GM19438 (cell line): ENCODE measurements around the gene BCLAF1.
A peak's percentile ranks its signal among the peaks of the same experiment; 100 is the strongest.
"Not testable (repeated sequence)": the region's sequence is repeated elsewhere in the genome, so short reads cannot be mapped to it uniquely, and the experiment has no call there.

ENCODE experiments used
- ATAC-seq: cut with Tn5 transposase; IDR thresholded peaks from one replicate; pipeline ENCODE4 v1.9.1; 2021; ENCODE audit warnings: low read depth; ENCODE audit not compliant: unreplicated experiment

Gene BCLAF1

DNA sequence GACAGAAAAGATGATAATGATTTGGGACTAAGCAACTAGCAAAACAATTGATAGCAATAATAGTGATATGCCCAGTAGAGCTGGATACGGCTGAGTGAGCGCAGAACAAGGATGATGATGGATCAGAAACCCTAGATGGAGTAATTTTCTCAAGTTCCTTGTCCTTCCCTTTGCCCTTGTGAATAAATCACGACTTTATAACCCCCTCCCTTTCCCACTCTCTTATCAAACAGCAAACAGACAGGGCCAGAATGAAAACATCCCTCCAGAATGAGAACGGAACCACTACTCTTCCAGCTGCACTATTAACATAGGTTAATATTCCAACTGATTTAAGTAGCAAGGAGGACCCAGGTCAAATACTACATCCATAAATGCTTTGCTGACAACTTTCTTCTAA is 38.3 kb downstream of the BCLAF1 start:
- ATAC-seq: no peak

DNA sequence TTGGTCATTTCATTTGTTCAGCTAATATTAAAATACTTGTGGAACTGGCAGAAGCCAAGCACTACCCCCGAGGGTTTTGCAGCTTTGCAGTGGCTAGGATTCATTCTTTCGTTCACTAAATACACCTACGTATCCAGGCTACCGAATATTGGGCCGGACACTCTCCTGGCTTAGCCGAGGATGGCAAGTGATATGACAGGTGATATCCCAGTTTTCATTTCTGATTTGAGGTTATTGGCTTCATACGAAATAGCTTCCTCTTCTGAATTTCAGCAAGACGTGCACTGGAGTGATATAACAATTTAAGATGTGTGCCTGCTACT is 39.0 kb downstream of the BCLAF1 start:
- peak; percentile 9 for ATAC-seq

DNA sequence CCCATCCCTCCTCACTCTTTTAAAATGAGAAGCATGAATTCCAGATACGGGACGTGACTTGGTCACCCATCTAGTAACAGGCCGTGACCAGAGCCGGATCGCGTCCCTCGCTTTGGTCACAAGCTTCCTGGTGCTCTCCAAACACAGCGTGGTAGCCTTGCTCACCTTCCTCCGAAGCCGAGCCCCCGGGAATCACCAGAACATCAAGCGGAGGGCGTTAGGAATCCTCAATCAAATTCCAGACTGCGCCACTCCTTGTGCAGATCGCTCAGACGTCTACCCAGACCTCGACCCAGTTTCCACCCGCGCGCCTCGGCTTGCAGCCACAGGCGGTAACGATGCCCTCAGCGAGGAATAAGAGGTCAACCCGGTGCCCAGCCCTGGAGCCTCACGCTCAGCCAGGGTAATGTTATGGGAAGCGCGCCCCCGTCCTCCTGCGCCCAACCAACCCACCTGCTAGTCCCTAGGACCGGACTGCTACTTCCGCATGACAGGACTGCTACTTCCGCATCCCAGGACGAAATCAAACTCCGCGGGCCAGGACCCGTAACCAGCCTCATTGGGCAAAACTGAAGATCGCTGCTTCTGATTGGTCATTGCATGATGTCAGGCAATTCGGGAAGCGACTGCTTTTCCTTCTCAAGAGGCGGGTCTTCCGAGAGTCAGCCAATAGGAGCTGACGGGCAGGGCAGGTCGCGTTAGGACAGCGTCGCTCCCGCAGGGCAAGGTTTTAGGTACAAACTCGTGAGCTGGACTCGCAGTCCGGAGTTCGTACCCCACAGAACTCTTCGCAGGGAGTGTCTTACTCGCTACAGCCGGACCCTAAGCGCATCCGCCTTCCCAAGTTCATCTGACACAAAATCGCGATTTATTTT is 39.6 kb downstream of the BCLAF1 start, which contains the start of gene MTFR2:
Gene MTFR2, minus strand, starts transcription at position 501 of the 875 bp plus-strand sequence. CDS start 1,212 bp downstream, outside the sequence.
- ATAC-seq: peak; percentile 94

- no peak for ATAC-seq
Observed at GRCh38 chr6:136249336-136249735, 40.3 kb downstream of the BCLAF1 start.

- no peak for ATAC-seq
Observed at GRCh38 chr6:136244061-136244616, 45.5 kb downstream of the BCLAF1 start.

- no peak for ATAC-seq
Observed at GRCh38 chr6:136236466-136237293, 53.0 kb downstream of the BCLAF1 start.

GRCh38 chr6:136235233-136235564 is 54.4 kb downstream of the BCLAF1 start:
- ATAC-seq: no peak

DNA sequence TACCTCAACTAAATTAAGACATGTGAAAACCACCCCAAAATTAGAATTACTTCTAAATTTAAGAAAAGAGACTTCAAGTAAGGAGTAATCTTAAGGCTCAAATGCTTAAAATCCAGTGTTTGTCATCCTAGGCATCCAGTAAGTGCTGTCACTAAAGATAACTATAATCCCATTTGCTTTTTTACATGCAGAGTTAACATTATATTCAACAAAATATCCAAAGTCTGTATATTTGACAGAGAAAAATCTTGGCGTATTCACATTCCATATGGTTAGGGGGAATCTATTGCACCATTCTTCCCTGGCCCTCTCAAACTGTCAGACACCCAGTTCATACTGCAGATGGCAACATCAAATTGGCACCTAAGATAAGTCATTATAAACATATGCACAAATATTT is 56.9 kb downstream of the BCLAF1 start:
- no peak for ATAC-seq

DNA sequence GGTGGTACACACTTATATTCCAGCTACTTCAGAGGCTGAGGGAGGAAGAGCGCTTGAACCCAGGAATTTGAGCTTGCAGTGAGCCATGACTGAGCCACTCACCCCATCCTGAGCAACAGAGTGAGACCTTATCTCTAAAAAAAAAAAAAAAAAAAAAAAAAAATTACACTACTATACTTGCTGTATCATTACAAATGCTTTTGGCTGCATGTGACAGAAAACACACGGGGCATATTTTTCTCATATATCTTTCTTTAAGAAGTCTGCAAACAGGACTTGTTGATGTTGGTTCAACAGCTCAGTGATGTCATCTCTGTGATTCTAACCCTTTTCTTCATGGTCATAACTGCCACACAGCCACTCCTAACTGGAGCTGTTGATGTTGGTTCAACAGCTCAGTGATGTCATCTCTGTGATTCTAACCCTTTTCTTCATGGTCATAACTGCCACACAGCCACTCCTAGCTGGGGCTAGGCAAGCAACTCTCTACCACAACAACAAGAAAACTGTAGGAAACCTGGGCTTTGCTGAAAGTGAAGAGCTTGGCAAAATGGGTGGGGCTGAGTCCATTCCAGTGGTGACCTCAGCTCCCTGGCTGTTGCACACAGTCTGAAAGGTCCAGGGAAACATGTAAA is 59.3 kb downstream of the BCLAF1 start:
- no peak for ATAC-seq

- no peak for ATAC-seq
Observed at GRCh38 chr6:136228814-136229213, 60.8 kb downstream of the BCLAF1 start.

DNA sequence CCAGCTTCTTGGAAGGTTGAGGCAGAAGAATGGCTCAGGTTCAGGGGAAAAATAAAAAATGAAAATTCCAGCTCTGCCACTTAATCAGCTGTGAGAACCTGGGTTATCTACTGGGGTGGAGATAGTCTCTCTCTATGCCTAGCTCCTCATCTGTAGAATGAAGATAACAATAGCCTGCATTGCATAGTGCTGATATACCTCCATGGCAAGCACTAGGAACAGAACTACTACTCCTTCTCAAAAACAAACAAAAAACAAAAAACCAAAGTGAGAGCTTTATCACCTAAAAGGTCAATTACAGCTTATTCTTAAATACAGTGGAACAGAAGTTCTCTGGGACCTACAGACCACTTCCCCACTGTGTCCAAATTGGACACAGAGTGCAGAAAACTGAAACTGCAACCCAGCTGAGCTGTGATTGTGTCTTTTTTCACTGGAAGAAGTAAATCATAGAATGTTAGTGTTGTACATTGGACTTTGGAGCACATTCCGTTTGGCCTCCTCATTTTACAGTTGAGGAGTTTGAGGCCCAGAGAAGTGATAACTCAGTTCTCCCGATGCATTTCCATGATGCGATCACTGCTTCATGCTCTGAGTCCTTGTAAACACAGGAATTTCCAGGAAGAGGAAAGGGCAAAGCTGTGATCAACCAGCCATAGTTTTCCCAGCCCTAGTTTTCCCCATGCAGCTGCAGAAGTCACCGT is 62.8 kb downstream of the BCLAF1 start:
- ATAC-seq: peak; percentile 11

DNA sequence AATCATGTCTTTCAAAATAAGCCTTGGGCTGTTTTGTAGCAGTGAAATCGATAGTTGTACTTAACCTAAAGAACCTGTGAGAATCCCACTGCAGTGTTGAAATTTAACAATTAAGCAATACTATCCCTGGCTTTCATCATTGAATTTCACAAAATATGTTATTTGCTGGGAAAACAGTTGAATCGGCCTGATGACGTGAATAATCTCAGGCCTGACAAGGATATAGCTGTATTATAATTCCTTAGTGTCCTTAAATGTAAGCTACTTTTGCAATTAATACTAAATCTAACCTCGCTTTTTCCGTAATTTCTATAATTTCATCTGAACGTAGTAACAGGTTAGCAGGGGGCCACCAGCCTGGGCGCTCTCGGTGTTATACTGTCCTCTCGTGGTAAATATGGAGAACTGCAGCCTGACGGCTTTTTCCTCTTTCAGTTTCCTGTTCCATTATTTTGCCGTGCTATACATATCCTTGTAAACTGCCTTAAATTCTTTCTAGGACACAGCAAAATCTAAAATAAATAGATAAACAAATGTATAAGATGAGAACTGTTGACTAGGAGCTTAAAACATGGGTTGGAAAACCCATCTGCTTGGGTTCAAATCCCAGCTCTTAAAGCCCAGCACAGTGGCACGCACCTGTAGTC is 63.5 kb downstream of the BCLAF1 start:
- ATAC-seq: peak; percentile 63

DNA sequence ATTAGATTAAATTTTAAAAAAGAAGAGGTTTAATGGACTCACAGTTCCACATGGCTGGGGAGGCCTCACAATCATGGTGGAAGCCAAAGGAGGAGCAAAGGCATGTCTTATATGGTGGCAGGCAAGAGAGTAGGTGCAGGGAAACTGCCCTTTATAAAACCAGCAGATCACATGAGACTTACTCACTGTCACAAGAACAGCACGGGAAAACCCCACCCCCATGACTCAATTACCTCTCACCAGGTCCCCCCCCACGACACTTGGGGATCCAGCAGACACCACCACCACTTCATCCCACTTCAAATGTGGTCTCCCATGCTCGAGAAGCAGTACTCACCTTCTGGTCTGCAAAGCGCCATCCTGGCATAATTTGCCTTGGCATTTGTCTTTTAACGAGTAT is 64.2 kb downstream of the BCLAF1 start:
- no peak for ATAC-seq

DNA sequence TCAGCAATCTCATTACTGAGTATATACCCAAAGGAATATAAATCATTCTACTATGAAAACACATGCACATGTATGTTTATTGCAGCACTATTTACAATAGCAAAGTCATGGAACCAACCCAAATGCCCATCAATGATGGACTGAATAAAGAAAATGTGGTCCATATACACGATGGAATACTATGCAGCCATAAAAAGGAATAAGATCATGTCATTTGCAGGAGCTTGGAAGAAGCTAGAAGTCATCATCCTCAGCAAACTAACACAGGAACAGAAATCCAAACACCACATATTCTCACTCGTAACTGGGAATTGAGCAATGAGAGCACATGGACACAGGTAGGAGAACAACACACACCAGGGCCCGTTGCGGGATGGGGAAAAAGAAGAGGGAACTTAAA is 64.7 kb downstream of the BCLAF1 start:
- not testable (repeated sequence) for ATAC-seq

DNA sequence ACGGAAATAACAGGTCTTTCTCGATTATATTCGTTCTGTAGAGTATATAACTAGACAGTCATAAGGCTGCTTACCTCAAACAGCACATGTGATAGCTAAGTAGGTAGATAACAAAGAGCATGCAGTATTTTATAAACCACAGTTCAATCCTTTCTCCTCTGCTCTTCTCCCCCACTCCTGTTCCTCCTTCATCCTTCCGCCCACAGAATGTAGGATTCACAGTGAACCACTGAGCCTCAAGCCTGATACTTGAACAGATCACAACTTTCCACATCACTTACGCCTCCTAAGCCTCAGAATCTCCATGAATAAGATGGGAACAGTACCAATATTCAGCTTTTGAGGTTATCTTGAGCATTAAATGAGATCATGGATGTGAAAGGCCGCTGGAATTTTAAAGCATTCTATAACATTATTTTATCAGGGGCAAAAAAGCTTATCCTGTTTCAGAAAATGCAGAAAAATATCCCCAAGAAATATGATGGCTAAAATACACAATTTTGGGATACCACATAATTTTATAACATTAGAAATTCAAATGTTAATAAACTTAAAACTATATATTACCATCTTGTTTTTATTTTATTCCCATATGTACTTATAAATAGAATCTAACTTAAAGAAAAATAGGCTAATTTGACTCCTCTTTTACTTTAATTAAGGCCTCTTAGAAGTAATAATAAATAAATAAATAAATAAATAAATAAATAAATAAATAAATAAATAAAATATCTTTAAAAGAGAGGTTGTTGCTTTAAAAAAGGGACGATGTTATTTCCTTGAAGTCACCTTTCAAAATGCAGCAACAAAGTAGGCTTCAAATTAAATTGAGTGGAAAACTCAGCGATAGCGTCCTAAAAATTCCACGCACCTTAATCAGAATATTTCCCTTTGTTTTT is 72.9 kb downstream of the BCLAF1 start:
- no peak for ATAC-seq

DNA sequence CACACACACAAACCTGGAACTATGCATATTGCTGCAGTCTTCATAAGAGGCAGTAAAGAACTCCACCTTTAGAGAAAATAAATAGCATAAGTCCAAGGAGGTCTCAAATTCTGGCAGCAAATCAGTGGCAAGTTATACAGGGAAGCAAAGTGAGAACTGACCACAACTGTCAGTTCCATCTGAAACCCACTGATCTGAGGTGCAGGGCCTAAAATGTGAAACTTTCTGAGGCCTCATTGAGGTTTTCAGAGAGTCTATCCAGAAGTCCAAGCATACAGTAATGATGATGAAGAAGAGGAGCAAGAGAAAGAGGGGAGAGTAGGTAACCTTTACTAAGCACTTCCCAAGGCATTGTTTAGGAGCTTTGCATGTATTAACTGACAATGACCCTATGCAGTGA is 75.8 kb downstream of the BCLAF1 start:
- ATAC-seq: no peak

GRCh38 chr6:136213012-136213539 is 76.6 kb downstream of the BCLAF1 start:
- ATAC-seq: no peak

DNA sequence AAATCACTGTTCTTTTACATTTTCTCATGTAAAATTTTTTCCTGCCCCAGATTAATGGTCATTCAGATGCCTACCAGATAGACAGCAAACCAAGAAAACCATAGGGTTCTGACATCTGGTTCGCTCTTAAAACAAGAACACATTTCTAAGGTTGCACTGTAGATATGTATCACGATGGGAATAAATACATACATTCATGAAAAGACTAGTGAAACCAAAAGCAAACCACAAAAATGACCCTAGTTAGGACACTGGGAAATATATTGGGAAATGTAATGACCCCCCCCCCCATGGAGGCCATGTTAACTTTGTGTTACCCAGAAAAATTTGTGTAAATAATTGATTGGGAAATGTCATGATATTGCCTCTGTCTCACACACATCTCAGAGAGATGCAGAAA is 77.0 kb downstream of the BCLAF1 start:
- ATAC-seq: no peak
